Measurements from ENCODE around the gene LEF1.
A peak's percentile ranks its signal among the peaks of the same experiment; 100 is the strongest.

LEF1 gene

GRCh38 chr4:108175966-108176365 is 7.2 kb upstream of the LEF1 start:
- peak; percentile 75 for DNase-seq (ENCODE audit: low read depth, low spot score)

- DNase-seq (ENCODE audit: low read depth, low spot score): no peak
Observed at GRCh38 chr4:108174856-108175255, 6.1 kb upstream of the LEF1 start.

GRCh38 chr4:108173599-108174057 is 4.9 kb upstream of the LEF1 start:
- no peak for DNase-seq (ENCODE audit: low read depth, low spot score)

DNA sequence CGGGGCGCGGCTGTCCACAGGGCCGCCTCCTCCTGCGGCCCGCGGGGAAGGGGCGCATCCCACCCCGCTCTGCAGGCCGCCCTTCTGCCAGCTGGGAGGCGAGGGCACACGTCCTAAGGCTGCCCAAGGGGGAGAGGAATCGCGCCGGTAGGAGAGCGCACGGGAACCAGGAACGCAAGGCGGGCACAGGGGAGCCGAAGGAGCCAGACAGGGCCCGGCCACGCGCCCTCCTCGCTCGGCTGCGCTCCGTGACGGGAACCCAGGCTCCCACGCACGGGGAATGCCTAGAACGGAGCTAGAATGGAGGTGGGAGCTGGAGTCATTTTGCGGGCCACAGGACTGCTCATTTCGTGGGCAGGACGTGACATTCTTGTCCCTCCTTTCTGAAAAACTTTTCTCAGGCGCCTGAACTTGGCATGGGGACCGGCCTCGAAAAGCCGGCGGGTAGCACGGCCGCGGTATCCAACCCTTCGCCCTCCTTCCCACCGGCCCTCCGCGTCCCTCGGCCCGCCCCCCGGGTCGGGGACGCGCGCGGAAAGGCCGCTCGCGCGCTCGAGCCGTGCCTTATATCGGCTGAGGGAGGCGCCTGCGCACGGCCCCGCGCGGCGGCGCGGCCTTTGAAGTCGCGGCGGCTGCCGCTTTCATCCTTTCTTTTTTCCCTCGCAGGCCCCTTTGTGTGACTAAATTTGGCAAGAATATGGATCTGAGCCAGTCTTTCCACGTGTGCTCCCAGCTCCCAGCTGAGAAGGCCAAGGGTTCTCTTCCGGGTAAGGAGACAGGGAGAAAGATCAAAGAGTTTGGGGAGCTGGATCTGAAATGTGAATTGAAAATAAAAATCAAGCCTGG is 4.2 kb upstream of the LEF1 start:
- DNase-seq (ENCODE audit: low read depth, low spot score): peak; percentile 91

DNA sequence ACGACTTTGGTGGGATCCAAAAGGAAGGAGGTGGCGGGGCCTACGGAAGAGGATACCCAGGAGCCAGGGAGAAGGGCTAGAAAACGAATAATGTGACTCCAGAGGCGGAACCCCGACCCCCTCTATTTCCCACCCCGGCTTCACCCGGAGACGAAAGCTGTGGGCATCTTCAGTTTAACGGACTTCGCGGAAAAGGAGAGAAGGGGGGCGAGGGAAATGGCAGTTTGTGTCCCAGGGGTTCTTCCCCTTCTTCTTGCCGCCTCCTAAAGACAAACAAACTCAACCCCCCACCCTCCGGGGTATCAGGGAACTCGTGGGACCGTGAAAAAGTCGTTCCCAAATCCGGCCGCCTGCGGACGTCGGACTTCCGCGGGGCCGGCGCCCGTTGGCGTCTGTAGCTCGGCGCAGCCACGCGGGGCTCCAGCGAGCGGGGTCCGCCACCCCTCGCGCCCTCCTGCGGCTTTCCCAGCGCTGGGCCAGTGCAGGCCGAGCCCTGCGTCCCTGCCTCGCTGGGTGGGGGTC is 3.6 kb upstream of the LEF1 start:
- DNase-seq (ENCODE audit: low read depth, low spot score): no peak

- DNase-seq (ENCODE audit: low read depth, low spot score): peak; percentile 45
Observed at GRCh38 chr4:108171339-108172230, 2.9 kb upstream of the LEF1 start.

GRCh38 chr4:108170631-108171338 is 2.1 kb upstream of the LEF1 start:
- no peak for DNase-seq (ENCODE audit: low read depth, low spot score)

- DNase-seq (ENCODE audit: low read depth, low spot score): peak; percentile 5
Observed at GRCh38 chr4:108169664-108170063, 932 bp upstream of the LEF1 start.

- peak; percentile 60 for DNase-seq (ENCODE audit: low read depth, low spot score)
Observed at GRCh38 chr4:108168160-108168670, 517 bp downstream of the LEF1 start.

DNA sequence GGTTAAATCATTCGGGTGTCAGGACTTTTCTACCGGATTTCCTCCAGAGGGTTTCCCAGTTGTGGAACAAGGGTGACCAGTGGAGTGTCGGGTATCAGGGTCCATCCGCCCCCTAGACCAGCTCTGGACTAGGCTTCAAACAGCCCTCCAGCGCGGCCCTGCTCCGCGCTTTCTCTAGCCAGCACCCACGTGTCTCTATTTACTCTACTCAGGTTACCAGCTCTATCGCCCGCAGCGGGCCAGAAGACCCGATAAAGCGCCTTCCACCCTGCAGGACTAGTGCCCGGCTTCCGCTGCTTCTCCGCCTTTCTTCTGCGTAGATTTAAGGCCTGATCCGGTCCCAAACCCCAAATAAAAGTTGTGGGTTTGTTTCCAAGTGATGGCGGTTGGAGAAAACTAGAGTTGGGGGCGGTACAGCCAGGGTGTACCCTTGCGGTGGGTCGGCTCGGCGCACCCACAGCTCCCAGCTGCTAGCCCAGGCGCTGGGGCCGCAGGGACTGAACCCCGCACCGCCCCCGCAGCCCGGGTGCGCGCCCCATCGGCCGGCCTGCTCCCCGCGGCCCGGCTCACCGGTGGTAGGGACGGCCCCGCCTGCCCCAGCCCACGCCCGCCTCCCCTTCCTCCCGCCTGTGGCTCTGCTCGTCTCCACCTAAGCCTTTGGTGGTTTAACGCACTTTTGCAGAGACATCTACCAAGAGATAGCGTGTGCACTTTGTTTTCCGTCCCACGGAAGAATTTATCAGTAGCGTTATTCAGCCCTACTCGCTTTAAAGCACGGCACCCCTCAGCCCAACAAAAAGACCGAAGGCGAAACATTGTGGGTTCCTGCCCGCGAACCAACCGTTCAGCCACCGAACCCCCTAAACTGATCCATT is 2.1 kb downstream of the LEF1 start:
- DNase-seq (ENCODE audit: low read depth, low spot score): peak; percentile 64

DNA sequence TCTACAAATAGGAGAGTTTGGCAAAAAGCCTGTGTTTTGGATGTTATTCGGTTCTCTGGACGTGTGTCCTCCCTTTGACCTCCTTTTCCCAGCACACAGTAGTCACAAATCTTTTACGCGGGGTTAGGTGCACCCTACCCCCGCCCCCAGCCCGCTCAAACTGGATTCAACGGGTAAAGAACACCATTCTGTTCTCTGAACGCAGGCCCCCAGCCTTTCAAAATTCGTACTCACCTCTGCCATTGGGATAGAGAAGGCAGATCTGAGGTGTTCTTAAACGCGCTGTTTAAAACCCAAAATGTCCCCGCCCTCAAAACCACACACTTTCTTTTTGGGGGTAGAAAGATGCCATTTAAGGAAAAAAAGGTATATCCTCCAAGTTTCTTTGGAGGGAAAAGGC is 2.7 kb downstream of the LEF1 start:
- DNase-seq (ENCODE audit: low read depth, low spot score): no peak

DNA sequence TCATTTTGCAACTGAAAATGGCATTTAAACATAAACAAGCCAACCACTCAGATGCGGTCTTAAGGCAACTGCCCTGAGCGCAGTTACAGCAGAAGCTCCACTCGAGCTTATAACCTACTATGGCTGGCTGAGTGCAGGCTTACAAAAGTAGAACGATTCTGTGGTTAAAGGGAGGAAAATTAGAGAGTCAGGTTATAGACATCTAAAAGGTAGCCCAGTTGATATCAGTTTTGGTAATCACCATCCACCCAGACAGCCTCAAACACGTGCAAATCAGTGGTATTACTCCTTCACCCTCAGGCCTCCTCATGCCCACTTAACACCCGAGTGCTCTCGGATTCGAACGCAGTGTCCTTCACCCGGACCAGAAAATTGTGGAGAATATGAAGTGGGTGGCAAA is 3.1 kb downstream of the LEF1 start:
- no peak for DNase-seq (ENCODE audit: low read depth, low spot score)

DNA sequence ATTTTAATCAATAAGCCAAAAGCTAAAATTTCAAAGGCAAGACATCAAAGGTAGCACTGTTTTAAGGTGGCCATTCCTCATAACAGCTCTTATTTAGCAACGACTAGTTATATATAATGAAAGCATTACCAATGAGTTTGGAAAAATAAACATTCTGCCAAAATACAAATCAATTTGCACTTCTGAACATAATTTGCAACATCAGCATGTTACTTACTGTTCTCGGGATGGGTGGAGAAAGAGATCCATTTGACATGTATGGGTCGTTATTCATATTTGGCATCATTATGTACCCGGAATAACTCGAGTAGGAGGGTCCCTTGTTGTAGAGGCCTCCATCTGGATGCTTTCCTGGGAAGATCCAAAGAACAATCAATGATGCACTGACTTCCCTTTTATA is 5.4 kb downstream of the LEF1 start:
- DNase-seq (ENCODE audit: low read depth, low spot score): no peak

- DNase-seq (ENCODE audit: low read depth, low spot score): no peak
Observed at GRCh38 chr4:108160741-108161352, 7.9 kb downstream of the LEF1 start.

- DNase-seq (ENCODE audit: low read depth, low spot score): no peak
Observed at GRCh38 chr4:108159845-108160244, 8.9 kb downstream of the LEF1 start.

DNA sequence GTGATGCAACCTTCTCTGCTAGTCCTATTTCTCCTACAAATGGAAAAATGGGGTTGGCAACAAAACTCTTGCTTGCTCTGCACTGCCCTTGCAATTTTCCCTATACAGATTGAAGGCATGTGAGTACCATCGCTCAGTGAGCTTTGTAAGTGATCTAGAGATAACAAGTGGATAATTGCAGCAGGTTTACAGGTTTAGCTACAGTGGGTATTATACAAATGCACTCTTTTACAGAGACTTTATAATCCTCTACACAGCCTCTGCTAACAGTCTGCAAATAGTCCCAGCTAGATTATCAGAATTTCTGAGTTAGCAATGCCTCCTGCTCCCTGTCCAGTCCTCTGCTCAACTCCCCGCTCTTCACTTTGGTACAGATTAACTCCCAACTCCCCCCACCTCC is 11.1 kb downstream of the LEF1 start:
- no peak for DNase-seq (ENCODE audit: low read depth, low spot score)

- DNase-seq (ENCODE audit: low read depth, low spot score): no peak
Observed at GRCh38 chr4:108156391-108156790, 12.3 kb downstream of the LEF1 start.

DNA sequence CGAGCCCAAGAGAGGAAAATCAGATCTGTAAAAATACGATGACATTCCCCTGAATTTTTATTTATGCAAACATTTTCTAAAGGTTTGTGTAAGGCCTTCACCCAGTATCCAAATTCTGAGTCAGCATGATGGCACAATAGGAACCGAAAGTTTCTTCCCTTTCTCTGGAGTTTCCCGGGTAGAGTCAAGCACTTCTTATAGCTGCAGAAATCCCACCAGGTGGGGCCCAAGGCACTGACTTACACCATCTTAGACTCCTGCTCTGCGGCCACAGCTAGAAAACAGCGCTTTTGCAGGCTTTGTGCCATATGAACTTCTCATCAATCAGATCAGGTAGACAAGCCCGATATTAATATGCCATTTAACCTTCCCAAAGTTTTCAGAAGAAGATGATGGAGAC is 13.4 kb downstream of the LEF1 start:
- DNase-seq (ENCODE audit: low read depth, low spot score): peak; percentile 64

DNA sequence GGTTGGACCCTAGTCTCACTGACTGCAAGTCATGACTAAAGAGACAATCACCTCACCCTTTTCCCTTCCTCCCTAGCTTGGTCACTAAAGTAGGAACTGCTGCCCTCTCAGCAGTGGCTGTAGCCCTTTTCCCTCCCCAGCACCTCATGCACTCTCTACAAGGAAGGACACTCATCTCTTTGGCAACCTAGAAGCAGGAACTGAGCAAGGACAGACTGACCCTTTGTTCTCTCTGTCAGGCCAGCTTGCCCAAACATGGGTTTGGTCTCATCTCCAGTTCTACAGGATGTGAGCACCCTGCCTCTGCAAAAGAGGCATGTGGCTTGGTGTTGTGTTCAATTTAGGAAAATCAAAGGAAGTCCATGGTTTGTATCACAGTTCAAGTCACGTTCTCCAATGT is 15.8 kb downstream of the LEF1 start:
- no peak for DNase-seq (ENCODE audit: low read depth, low spot score)
